Nephron progenitor cell (in vitro differentiated cells): Measurements from ENCODE around the gene E2F3.

Source experiments
- DNase-seq: peaks from one replicate; pipeline ENCODE4 v3.0.0; 2021
- H3K27ac Mint-ChIP-seq: 2 replicates; pipeline ENCODE4 v1.8.0; 2021; ENCODE audit warnings: mild to moderate bottlenecking, moderate library complexity, mixed read lengths
- H3K27me3 Mint-ChIP-seq: 2 replicates; pipeline ENCODE4 v1.8.0; 2021; ENCODE audit warnings: mild to moderate bottlenecking, low read depth, mixed read lengths; ENCODE audit not compliant: poor library complexity
- H3K36me3 Mint-ChIP-seq: 2 replicates; pipeline ENCODE4 v1.8.0; 2021; ENCODE audit warnings: low read depth, mixed read lengths
- H3K4me1 Mint-ChIP-seq: 2 replicates; pipeline ENCODE4 v1.8.0; 2021; ENCODE audit warnings: mixed read lengths
- H3K4me3 Mint-ChIP-seq: 2 replicates; pipeline ENCODE4 v1.8.0; 2021; ENCODE audit warnings: mild to moderate bottlenecking, moderate library complexity, mixed read lengths
- H3K9me3 Mint-ChIP-seq: 2 replicates; pipeline ENCODE4 v1.8.0; 2021; ENCODE audit warnings: mild to moderate bottlenecking, moderate library complexity, mixed read lengths
- TF ChIP-seq, protein P1 (sequence below): fragments of 200-600 bp; sonication (generic); IDR thresholded peaks from 2 replicates; pipeline ENCODE4 v1.5.0; 2021; ENCODE audit warnings: antibody characterized with exemption

E2F3 gene

DNA sequence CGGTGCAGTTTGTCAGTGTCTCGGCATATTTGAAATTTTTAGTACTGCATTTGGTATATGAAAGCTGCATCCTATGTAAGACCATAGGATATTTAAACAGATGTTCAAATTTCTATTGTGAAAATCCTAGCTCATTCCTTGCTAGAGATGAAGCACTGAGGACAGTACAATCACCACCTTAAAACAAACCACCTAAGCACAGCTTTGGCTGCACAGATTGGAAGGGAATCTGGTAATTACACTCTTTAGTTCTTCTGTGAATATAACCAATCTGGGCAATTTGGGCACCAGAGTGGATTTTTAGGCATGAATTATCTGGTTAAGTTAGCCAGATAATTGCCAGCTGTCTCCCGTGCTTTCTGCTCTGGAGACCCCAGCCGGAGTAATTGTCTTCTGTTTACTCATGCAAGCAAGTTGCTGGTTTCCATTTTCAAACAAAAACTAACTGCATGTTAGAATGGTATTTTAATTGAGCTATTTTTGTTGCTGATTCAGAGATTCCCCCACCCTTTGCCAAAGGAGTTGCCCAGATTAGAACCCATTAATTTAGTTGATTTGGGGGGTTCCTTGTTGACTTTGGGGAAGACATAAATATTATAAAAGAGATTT lies 36.9 kb downstream of the E2F3 start:
- Mint-ChIP-seq H3K27ac (no peak overlapping the region), H3K27me3 (no peaks in the 10 kb centered on the region), H3K4me3 (no peak overlapping the region), H3K36me3 (peaks cover 68% of the 10 kb centered on the region), H3K4me1 (peaks cover 40% of the 10 kb centered on the region), H3K9me3 (no peaks in the 10 kb centered on the region)
- DNase-seq: no peak
- TF ChIP-seq, protein P1, sequence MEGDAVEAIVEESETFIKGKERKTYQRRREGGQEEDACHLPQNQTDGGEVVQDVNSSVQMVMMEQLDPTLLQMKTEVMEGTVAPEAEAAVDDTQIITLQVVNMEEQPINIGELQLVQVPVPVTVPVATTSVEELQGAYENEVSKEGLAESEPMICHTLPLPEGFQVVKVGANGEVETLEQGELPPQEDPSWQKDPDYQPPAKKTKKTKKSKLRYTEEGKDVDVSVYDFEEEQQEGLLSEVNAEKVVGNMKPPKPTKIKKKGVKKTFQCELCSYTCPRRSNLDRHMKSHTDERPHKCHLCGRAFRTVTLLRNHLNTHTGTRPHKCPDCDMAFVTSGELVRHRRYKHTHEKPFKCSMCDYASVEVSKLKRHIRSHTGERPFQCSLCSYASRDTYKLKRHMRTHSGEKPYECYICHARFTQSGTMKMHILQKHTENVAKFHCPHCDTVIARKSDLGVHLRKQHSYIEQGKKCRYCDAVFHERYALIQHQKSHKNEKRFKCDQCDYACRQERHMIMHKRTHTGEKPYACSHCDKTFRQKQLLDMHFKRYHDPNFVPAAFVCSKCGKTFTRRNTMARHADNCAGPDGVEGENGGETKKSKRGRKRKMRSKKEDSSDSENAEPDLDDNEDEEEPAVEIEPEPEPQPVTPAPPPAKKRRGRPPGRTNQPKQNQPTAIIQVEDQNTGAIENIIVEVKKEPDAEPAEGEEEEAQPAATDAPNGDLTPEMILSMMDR: no peak

DNA sequence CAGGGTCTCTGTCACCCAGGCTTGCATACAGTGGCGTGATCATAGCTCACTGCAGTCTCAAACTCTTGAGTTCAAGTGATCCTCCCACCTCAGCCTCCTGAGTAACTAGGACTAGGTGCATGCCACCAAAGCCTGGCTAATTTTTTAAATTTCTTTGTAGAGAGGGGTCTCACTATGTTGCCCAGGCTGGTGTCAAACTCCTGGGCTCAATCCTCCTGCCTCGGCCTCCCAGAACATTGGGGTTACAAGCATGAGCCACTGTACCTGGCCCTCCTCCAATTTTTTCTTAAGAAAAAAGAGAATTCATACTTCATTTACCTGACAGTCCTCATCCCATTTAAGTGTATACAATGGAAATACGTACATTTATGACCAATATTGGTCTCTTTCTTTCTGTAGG lies 37.9 kb downstream of the E2F3 start:
- no peak overlapping the region for H3K4me3 Mint-ChIP-seq
- peaks cover 66% of the 10 kb centered on the region for H3K36me3 Mint-ChIP-seq
- H3K4me1 Mint-ChIP-seq: peaks cover 40% of the 10 kb centered on the region
- TF ChIP-seq, protein P1: no peak
- DNase-seq: no peak
- H3K9me3 Mint-ChIP-seq: no peaks in the 10 kb centered on the region
- no peaks in the 10 kb centered on the region for H3K27me3 Mint-ChIP-seq
- peak overlapping the region; percentile 15 for H3K27ac Mint-ChIP-seq

DNA sequence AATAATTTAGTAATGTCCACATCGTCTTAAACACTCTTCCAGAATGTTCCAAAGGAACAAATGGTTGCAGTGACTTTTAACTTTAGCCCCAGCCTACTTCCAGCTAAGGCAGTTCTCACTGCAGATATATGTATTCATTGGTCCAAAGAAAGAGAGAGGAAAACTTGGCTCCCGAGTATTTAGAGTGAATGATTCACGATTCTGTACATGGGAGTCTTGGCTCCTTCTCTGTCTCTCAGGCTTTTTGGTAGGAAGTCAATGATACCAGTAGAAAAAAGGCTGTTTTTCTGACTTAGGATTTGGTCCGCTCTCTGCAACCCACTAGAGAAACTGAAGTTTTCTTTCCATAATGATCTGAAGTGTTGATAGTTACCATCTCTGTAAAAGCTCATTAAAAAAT lies 38.6 kb downstream of the E2F3 start:
- Mint-ChIP-seq H3K27ac (no peak overlapping the region), H3K36me3 (peaks cover 65% of the 10 kb centered on the region), H3K4me1 (peaks cover 40% of the 10 kb centered on the region), H3K9me3 (no peaks in the 10 kb centered on the region), H3K4me3 (no peak overlapping the region), H3K27me3 (no peaks in the 10 kb centered on the region)
- DNase-seq: no peak
- TF ChIP-seq, protein P1: no peak

DNA sequence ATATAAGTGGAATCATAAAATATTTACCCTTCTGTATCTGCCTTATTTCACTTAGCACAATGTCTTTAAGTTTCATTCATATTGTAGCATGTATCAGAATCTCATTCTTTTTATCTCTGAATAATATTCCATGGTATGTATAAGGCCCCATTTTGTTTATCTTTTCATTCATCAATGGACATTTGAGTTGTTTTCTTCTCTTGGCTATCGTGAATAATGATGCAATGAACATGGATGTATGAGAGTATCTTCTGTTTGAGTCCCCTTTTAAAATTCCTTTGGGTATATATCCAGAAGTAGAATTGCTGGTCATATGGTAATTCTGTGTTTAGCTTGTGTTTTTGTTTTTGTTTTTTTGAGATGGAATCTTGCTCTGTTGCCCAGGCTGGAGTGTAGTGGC lies 39.6 kb downstream of the E2F3 start:
- no peak overlapping the region for H3K4me3 Mint-ChIP-seq
- peak overlapping the region; percentile 95 for H3K27ac Mint-ChIP-seq
- no peaks in the 10 kb centered on the region for H3K27me3 Mint-ChIP-seq
- H3K9me3 Mint-ChIP-seq: no peaks in the 10 kb centered on the region
- TF ChIP-seq, protein P1: no peak
- DNase-seq: no peak
- H3K4me1 Mint-ChIP-seq: peaks cover 37% of the 10 kb centered on the region
- peaks cover 61% of the 10 kb centered on the region for H3K36me3 Mint-ChIP-seq

DNA sequence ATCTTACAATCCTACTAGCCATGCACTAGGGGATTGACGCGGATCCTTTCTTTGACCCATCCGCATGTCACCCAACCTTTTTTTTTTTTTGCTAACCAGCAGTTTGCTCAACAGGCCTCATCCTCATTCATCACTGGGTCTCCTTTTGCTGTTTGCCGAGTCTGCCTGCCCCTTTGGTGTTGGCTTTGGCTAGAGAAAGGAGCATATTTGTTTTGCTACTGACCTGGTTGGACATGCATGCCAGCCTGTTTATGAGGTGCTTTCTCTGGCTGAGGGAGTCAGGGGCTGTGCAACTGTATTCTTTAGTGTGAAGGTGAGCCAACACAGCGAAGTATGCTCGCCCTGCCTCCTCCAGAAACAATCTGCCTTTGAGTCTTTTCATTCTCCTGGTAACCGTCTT lies 40.2 kb downstream of the E2F3 start:
- TF ChIP-seq, protein P1: no peak
- no peak overlapping the region for H3K4me3 Mint-ChIP-seq
- H3K27ac Mint-ChIP-seq: peak overlapping the region; percentile 95
- H3K36me3 Mint-ChIP-seq: peaks cover 57% of the 10 kb centered on the region
- no peaks in the 10 kb centered on the region for H3K27me3 Mint-ChIP-seq
- peaks cover 37% of the 10 kb centered on the region for H3K4me1 Mint-ChIP-seq
- DNase-seq: no peak
- H3K9me3 Mint-ChIP-seq: no peaks in the 10 kb centered on the region

DNA sequence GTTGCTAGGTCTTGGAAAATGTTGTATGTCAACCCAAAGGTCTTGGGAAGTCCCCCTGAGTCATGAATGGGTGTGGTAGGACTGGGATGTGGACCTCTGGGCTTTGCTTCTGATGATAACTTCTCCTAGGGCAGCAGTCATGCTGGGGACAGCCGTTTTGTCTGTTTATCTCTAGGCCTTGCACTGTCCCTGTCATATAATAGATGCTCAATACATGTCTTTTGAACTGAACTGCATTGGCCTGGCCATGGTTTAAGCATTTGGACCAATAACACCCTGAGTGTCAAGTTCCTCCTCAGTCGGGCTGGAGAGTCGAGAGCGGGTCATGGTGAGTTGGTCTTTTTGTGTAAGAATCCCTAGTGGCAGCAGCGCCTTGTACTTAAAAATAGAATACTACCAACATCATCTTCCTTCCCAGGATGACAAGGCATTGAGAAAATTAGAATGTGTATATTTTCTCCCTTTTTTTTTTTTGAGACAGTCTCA lies 43.1 kb downstream of the E2F3 start:
- H3K36me3 Mint-ChIP-seq: peaks cover 73% of the 10 kb centered on the region
- DNase-seq: no peak
- H3K9me3 Mint-ChIP-seq: peaks cover 4% of the 10 kb centered on the region
- peaks cover 24% of the 10 kb centered on the region for H3K4me1 Mint-ChIP-seq
- no peaks in the 10 kb centered on the region for H3K27me3 Mint-ChIP-seq
- H3K4me3 Mint-ChIP-seq: no peak overlapping the region
- TF ChIP-seq, protein P1: no peak
- H3K27ac Mint-ChIP-seq: peak overlapping the region; percentile 92
